A549 (cell line): ENCODE measurements around the gene CMIP. TPM values are rescaled to one million over a fixed set of nuclear protein-coding genes. Genes with fewer than 3 reads are reported as not detected.

Source experiments
- ATAC-seq, 2 experiments: fragments of 200-7000 bp in 1 of 2; fragments of >200 bp in 1 of 2; cut with Nextera tagmentation in 1 of 2; cut with Tn5 transposase in 1 of 2; 3 replicates each; pipeline versions ENCODE4 v1.8.0 to v1.9.1; 2018 to 2020; ENCODE audit warnings: mild to moderate bottlenecking in 1 of 2, moderate library complexity in 1 of 2
- CTCF ChIA-PET: fragments of 300-600 bp; sonication (Branson Sonifier 250); formaldehyde crosslinking; extraction: SDS; loops from one replicate; lab custom pipeline; 2021; ENCODE audit warnings: antibody characterized with exemption, inconsistent platforms; lab: Yijun Ruan, JAX
- POLR2A ChIA-PET: fragments of 350-600 bp; formaldehyde crosslinking; extraction: SDS; loops from one replicate; lab custom pipeline; 2021; ENCODE audit warnings: antibody characterized with exemption, inconsistent platforms; lab: Yijun Ruan, JAX
- DNase-seq, 2 experiments: peaks; one replicate each; pipeline versions ENCODE4 v3.0.0 to v3.0.0-alpha.2; 2011 to 2016; ENCODE audit warnings: low read depth in 1 of 2, low spot score in 1 of 2
- FAIRE-seq: peaks from 2 replicates; lab custom pipeline; 2011; peaks lifted over from hg19 to GRCh38; lab: Jason Lieb, UNC
- H3K27ac ChIP-seq, 2 experiments: fragments of >200 bp; sonication (Bioruptor Twin); formaldehyde crosslinking; 3 replicates each; pipeline ENCODE4 v1.5.1; 2016 to 2017
- H3K4me1 ChIP-seq: fragments of >200 bp; sonication (Bioruptor Twin); formaldehyde crosslinking; 3 replicates; pipeline ENCODE4 v1.6.1; 2016
- H3K4me2 ChIP-seq: fragments of >200 bp; sonication (Bioruptor Twin); formaldehyde crosslinking; 3 replicates; pipeline ENCODE4 v1.6.1; 2016
- H3K4me3 ChIP-seq: fragments of >200 bp; sonication (Bioruptor Twin); formaldehyde crosslinking; 3 replicates; pipeline ENCODE4 v1.5.1; 2016
- H3K9me3 ChIP-seq: fragments of >200 bp; sonication (Bioruptor Twin); formaldehyde crosslinking; 3 replicates; pipeline ENCODE4 v1.6.1; 2016
- BHLHE40 ChIP-seq: IDR thresholded peaks from 2 replicates; pipeline ENCODE4 v1.6.1; 2012; ENCODE audit warnings: low read depth, low read length, inconsistent platforms
- ESRRA ChIP-seq: fragments of 150-350 bp; IDR thresholded peaks from 2 replicates; pipeline ENCODE4 v1.6.1; 2014; ENCODE audit warnings: mild to moderate bottlenecking, low read length, borderline replicate concordance
- GATA3 ChIP-seq: IDR thresholded peaks from 2 replicates; pipeline ENCODE4 v1.6.1; 2012; ENCODE audit warnings: borderline replicate concordance
- HOXA7 ChIP-seq: fragments of 250-450 bp; sonication (Bioruptor Pico); IDR thresholded peaks from 2 replicates; pipeline ENCODE4 v1.5.0; 2020; ENCODE audit warnings: mild to moderate bottlenecking, moderate library complexity
- HOXB13 ChIP-seq: fragments of 250-450 bp; sonication (Bioruptor Pico); IDR thresholded peaks from 2 replicates; pipeline ENCODE4 v1.5.0; 2020; ENCODE audit warnings: low read depth, mild to moderate bottlenecking, moderate library complexity
- KDM1A ChIP-seq: fragments of 200-600 bp; sonication (generic); IDR thresholded peaks from 2 replicates; pipeline ENCODE4 v1.6.1; 2016; ENCODE audit warnings: low read depth, mild to moderate bottlenecking
- KDM5A ChIP-seq: fragments of 200-600 bp; sonication (generic); IDR thresholded peaks from 2 replicates; pipeline ENCODE4 v1.6.1; 2016; ENCODE audit warnings: antibody characterized with exemption, mild to moderate bottlenecking
- NPAS2 ChIP-seq: fragments of 250-450 bp; sonication (Bioruptor Pico); IDR thresholded peaks from 2 replicates; pipeline ENCODE4 v1.8.0; 2022; ENCODE audit warnings: mild to moderate bottlenecking, moderate library complexity, borderline replicate concordance
- POLR2AphosphoS2 ChIP-seq: conservative IDR thresholded peaks from 2 replicates; pipeline ENCODE4 v1.6.1; 2012; ENCODE audit warnings: low read length, improper control_type of control experiment, inconsistent platforms
- RARB ChIP-seq: fragments of 250-450 bp; sonication (Bioruptor Pico); IDR thresholded peaks from 2 replicates; pipeline ENCODE4 v1.8.0; 2021; ENCODE audit warnings: mild to moderate bottlenecking, moderate library complexity
- RCOR1 ChIP-seq: fragments of 150-350 bp; IDR thresholded peaks from 2 replicates; pipeline ENCODE4 v1.6.1; 2014; ENCODE audit warnings: antibody characterized with exemption, low read length, low read depth
- TP53 ChIP-seq: fragments of 250-450 bp; sonication (Bioruptor Pico); IDR thresholded peaks from 2 replicates; pipeline ENCODE4 v1.5.0; 2021; ENCODE audit warnings: mild to moderate bottlenecking, moderate library complexity
- ZC3H11A ChIP-seq: fragments of 450-650 bp; IDR thresholded peaks from 2 replicates; pipeline ENCODE4 v1.6.1; 2014; ENCODE audit warnings: antibody characterized with exemption, mild to moderate bottlenecking
- ZFP36 ChIP-seq: fragments of 450-650 bp; IDR thresholded peaks from 2 replicates; pipeline ENCODE4 v1.6.1; 2014; ENCODE audit warnings: borderline replicate concordance; ENCODE audit not compliant: partially characterized antibody
- WGBS: methylation state at CpG from one replicate; pipeline ENCODE4 v1.1.6; 2017; ENCODE audit errors: missing lambda C conversion rate; 5-methylcytosine and 5-hydroxymethylcytosine counted together
- polyA plus RNA-seq, 4 experiments: library from polyadenylated mRNA; depleted of rRNA in 3 of 4; stranded (reverse); fragments of >200 nt; fragmentation: RNase III in 1 of 4; extraction: RNeasy Plus Mini Kit Qiagen cat#74134 plus additional on column Dnase treatment in 1 of 4; gene quantifications; 2 replicates in 3 of 4; 3 replicates in 1 of 4; pipeline ENCODE4 v1.2.3, GENCODE V29; 2011 to 2017
- TF ChIP-seq, protein P1 (sequence below): IDR thresholded peaks from 2 replicates; pipeline ENCODE4 v1.6.1; 2012
- TF ChIP-seq, protein P2 (sequence below): fragments of 450-650 bp; IDR thresholded peaks from 2 replicates; pipeline ENCODE4 v1.6.1; 2014; ENCODE audit warnings: antibody characterized with exemption
- TF ChIP-seq, protein P3 (sequence below): fragments of 250-450 bp; sonication (Bioruptor Pico); IDR thresholded peaks from 2 replicates; pipeline ENCODE4 v1.5.0; 2021; ENCODE audit warnings: mild to moderate bottlenecking, moderate library complexity, borderline replicate concordance

Gene CMIP
- polyA plus RNA-seq, 2 of the 4 experiments (the other 2 are of a cell fraction) = 21.6 to 125 TPM

DNA sequence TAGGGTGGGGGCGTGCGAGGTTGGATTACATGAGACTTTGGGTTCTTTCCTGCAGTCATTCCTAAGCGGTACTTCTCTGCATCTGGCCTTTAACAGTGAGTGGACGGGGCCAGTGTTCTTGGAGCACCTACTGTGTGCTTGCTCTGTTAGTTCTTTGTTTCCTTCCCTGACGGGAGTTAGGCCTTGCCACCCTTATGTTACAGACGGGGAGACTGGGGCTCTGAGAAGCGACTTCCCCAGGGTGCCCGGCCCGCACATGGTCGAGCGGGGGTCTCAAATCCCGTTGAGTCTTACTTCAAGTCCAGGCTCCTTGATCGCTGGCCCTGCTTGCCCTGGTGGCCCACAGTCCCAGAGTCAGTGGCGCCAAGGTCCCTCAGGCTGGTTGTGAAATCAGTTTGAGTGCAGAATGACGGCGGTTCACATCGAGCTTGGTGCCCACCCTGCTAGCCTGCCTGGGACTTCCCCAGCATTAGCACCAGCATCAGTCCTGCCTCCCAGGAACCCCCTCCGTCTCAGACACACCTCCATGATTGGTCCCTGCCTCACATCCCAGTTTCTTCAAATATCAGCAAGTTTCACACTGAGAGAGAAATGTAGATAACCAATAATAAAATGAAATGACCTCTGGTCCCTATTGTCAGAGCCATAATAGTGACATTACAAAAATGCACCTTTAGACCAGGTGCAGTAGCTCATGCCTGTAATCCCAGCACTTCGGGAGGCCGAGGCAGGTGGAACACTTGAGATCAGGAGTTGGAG is 128.0 kb downstream of the CMIP start:
- no peak for FAIRE-seq
- H3K4me1 ChIP-seq = peaks cover 81% of the 10 kb centered on the region
- POLR2A ChIA-PET = no interaction called here
- no peak overlapping the region for H3K4me3 ChIP-seq
- CTCF ChIA-PET = no interaction called here
- H3K4me2 ChIP-seq = no peak overlapping the region
- 92% methylated on average over 20 of the region's 20 CpGs for WGBS
- DNase-seq = no peak
- peak overlapping the region in 1 of 2 experiments; percentile 86; a peak in 3 of 6 replicates for H3K27ac ChIP-seq
- TF ChIP-seq ESRRA = no peak
- TF ChIP-seq, protein P1, sequence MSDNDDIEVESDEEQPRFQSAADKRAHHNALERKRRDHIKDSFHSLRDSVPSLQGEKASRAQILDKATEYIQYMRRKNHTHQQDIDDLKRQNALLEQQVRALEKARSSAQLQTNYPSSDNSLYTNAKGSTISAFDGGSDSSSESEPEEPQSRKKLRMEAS = no peak
- no peaks in the 10 kb centered on the region for H3K9me3 ChIP-seq
- ATAC-seq = no peak

DNA sequence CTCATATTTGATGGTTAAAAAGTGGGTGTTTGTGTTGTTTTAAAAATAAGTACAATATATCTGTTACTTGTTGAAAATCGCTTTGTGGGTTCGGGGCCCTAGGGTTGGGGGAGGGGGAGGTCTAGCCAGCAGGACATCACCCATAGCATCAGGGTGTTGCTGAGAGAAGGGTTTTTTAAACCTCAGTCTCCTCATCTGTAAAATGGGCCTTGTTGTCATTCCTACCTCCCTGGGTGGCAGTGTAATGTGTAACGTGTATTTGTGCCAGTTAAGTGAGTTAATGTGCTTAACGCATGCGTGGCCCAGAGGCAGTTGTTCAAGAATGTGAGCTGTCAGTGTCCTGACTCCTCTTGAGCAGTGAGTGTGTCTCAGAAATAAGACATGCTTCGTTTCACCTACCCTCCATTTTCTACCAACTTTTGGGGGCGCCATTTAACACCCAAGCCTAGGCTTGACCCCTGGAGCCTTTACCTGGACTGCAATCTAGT is 129.0 kb downstream of the CMIP start:
- no peak for ATAC-seq
- FAIRE-seq = no peak
- CTCF ChIA-PET = interaction anchor here (1.6 kb wide), 1 partner anchor 9 kb away, joined by 4 read pairs; no protein-coding TSS in a partner anchor

DNA sequence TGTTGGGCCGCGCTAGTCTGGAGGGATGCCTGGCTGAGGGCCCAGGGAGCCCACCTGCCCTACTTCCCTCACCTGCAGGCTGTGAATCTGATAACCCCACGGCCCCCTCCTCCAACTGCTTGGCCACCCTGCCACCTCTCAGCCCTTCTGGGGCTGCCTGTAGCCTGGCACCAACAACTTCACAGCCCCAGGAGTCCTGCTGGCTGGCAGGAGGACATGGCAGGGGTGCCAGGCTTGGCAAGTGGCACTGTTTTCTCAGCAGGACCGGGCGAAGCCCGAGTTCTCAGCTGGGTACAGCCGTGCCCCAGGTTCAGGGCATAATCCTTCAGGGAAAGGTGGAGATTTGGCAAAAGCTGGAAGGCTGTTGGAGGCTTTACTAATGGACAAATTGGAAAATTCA is 129.6 kb downstream of the CMIP start:
- no peak for TF ChIP-seq ZFP36
- no peak for TF ChIP-seq GATA3
- no peak for TF ChIP-seq ZC3H11A
- TF ChIP-seq RCOR1 = no peak
- TF ChIP-seq HOXB13 = no peak
- no peak for TF ChIP-seq ESRRA
- DNase-seq (no peak), ATAC-seq (no peak), FAIRE-seq (no peak)
- WGBS = 87% methylated on average over 7 of the region's 7 CpGs
- Histone ChIP-seq H3K4me1 (peaks cover 71% of the 10 kb centered on the region), H3K27ac (peak overlapping the region in 1 of 2 experiments; percentile 43; a peak in 3 of 6 replicates), H3K4me2 (no peak overlapping the region), H3K9me3 (no peaks in the 10 kb centered on the region), H3K4me3 (no peak overlapping the region)
- CTCF ChIA-PET = interaction anchor here (1.6 kb wide), 1 partner anchor 10 kb away, joined by 4 read pairs; no protein-coding TSS in a partner anchor
- POLR2A ChIA-PET = no interaction called here

More for the DNA sequence above, 129.0 kb downstream of the CMIP start:
- Histone ChIP-seq H3K4me2 (no peak overlapping the region), H3K27ac (peak overlapping the region in 1 of 2 experiments; percentile 43; a peak in 2 of 6 replicates), H3K4me1 (peaks cover 71% of the 10 kb centered on the region), H3K4me3 (no peak overlapping the region), H3K9me3 (no peaks in the 10 kb centered on the region)
- POLR2A ChIA-PET = no interaction called here
- WGBS = 83% methylated on average over 7 of the region's 7 CpGs
- DNase-seq = no peak
- TF ChIP-seq KDM1A (no peak), RARB (CRISPR knock-in tag) (no peak), ZC3H11A (no peak), POLR2AphosphoS2 (no peak), KDM5A (no peak), ESRRA (no peak), TP53 (CRISPR knock-in tag) (no peak), BHLHE40 (no peak), HOXA7 (CRISPR knock-in tag) (no peak), ZFP36 (no peak), NPAS2 (CRISPR knock-in tag) (no peak)
- TF ChIP-seq, protein P2, sequence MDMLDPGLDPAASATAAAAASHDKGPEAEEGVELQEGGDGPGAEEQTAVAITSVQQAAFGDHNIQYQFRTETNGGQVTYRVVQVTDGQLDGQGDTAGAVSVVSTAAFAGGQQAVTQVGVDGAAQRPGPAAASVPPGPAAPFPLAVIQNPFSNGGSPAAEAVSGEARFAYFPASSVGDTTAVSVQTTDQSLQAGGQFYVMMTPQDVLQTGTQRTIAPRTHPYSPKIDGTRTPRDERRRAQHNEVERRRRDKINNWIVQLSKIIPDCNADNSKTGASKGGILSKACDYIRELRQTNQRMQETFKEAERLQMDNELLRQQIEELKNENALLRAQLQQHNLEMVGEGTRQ = no peak
- TF ChIP-seq, protein P3, sequence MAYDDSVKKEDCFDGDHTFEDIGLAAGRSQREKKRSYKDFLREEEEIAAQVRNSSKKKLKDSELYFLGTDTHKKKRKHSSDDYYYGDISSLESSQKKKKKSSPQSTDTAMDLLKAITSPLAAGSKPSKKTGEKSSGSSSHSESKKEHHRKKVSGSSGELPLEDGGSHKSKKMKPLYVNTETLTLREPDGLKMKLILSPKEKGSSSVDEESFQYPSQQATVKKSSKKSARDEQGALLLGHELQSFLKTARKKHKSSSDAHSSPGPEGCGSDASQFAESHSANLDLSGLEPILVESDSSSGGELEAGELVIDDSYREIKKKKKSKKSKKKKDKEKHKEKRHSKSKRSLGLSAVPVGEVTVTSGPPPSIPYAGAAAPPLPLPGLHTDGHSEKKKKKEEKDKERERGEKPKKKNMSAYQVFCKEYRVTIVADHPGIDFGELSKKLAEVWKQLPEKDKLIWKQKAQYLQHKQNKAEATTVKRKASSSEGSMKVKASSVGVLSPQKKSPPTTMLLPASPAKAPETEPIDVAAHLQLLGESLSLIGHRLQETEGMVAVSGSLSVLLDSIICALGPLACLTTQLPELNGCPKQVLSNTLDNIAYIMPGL (CRISPR knock-in tag) = no peak
- TF ChIP-seq, all 56 proteins: peak for 0
